Measurements from ENCODE around the gene SLC6A17.

GRCh38 chr1:110132682-110133081 is 17.6 kb upstream of the SLC6A17 start:
- TF ChIP-seq CTCF (IDR thresholded peaks at IDR 0.05) = no peak
- no peak for TF ChIP-seq POLR2AphosphoS5 (IDR thresholded peaks at IDR 0.05)
- TF ChIP-seq POLR2A (IDR thresholded peaks at IDR 0.05; ENCODE audit: low read depth) = no peak
- TF ChIP-seq EP300 (IDR thresholded peaks at IDR 0.05) = no peak

Measured in esophagus muscularis mucosa (tissue), 4 donors.